ENCODE measurements around the gene B3GALT6.
A peak's percentile ranks its signal among the peaks of the same experiment; 100 is the strongest.

The B3GALT6 gene

DNA sequence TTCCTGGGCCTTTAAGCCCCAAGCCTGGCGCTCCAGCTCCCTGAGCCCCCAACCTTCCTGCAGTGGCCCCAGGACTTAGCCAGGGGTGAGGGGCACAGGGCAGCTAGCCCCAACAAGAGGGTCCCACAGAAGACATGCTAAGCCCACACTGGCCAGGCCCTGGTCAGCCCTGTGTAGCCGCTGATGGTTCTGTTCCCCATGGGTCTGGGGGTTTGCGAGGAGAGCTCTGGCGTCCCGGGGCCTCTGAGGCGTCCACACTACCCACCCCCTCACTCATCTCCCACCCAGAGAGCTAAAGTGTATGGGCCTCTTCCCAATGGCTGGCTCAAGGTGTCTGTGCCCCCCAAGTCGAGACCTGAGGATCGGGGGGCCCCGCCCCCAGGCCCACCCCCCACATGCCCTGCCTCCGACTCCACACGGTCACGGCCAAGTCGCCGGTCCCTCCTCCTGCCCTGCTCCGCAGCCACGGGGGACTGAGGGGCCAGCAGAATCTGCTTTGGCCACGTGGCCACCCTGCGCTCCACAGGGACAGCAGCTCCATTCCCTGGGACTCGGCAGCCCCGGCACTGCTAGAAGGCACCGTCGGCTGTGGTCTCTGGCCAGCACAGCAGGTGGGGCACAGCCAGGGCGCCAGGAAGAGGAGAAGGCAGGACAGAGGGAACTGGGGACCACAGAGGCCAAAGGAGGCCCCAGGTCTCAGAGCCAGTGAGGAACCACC, 33.5 kb upstream of the B3GALT6 start:
- TF ChIP-seq, protein P1, sequence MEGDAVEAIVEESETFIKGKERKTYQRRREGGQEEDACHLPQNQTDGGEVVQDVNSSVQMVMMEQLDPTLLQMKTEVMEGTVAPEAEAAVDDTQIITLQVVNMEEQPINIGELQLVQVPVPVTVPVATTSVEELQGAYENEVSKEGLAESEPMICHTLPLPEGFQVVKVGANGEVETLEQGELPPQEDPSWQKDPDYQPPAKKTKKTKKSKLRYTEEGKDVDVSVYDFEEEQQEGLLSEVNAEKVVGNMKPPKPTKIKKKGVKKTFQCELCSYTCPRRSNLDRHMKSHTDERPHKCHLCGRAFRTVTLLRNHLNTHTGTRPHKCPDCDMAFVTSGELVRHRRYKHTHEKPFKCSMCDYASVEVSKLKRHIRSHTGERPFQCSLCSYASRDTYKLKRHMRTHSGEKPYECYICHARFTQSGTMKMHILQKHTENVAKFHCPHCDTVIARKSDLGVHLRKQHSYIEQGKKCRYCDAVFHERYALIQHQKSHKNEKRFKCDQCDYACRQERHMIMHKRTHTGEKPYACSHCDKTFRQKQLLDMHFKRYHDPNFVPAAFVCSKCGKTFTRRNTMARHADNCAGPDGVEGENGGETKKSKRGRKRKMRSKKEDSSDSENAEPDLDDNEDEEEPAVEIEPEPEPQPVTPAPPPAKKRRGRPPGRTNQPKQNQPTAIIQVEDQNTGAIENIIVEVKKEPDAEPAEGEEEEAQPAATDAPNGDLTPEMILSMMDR (IDR thresholded peaks at IDR 0.05; ENCODE audit: low read length, missing control alignments): no peak
- DNase-seq (ENCODE audit: low read depth): no peak
- no peak overlapping the region for H3K4me3 ChIP-seq (replicated peaks; ENCODE audit: low read depth, low read length)

DNA sequence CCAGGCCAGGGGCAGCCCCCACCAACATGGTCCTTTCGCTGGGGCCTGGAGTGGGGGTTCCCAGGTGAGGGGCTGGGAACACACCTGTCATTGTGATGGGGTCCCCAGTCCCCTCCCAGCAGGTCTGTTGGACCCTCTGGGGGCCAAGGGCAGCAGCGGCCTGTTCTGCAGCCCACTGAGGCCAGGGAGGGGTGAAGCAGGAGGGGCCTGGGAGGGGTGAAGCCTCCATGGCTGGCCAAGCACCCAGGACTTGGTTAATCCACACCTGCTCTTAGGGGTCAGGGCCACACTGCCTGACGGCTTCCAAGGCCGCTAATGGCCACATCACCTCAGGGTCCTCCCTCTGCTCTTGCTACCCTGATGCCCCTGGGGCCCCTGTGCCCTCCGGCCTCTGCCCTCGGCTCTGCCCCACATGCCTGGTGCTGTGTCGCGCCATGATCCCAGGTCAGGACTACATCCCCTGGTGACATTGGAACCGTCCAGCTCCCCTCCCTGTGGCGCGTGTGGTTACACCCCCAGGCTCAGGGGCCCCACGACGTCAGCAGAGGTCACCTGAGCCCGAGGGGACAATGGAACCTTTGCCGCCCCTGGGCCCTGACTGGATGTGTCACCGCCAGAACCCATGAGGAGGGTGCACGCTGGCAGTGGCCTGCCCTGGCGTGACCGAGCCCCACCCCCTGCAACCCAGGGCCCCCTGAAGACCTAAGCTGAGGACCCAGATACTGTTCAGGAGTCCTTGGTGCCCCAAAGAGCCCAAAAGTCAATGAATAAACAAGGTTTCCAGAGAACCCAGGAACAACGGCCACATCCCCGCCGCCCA, 32.7 kb upstream of the B3GALT6 start:
- no peak for DNase-seq (ENCODE audit: low read depth)
- TF ChIP-seq, protein P1 (IDR thresholded peaks at IDR 0.05; ENCODE audit: low read length, missing control alignments): no peak
- H3K4me3 ChIP-seq (replicated peaks; ENCODE audit: low read depth, low read length): no peak overlapping the region

DNA sequence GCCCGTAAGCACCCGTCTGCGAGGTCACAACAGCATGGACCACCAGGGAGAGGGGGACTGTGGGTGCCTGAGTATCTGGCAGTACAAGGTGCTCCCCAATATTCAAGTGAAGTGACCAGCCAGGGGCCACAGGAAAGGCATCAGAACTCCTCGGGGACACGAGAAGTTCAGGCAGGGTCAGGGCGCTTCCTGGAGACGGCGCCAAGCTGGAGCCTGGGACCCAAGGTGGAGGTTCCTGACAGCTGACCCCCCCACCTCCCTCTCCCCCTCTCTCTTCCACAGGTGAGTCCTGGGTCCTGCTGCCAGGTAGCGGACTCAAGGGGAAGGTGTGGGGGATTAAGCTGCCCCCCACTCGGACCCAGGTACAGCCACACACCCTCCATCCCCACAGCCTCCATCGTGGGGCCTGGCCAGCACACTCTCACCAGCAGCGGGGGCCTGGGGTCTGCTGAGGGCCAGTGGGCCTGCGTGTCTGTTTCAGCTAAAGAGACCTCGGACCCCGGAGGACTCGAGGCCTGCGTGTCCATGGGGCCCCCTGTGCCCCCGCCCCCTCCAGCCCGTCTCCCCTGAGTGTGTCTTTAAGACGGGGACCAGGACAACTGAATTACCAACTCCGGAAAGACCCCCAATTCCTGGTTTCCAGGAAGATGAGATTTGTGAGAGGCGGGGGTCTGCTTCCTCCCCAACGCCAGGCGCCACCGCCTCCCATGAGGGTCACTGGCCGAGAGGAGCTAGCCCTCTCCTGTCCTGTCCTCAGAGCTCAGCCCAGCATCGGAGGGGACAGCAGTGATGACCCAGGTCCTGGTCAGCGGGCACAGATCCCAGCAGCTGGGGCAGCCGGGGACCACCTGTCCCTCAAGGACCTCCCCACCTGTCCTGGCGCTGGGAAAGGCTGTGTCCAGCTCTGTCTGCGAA, 31.8 kb upstream of the B3GALT6 start:
- TF ChIP-seq, protein P1 (IDR thresholded peaks at IDR 0.05; ENCODE audit: low read length, missing control alignments): no peak
- DNase-seq (ENCODE audit: low read depth): no peak
- H3K4me3 ChIP-seq (replicated peaks; ENCODE audit: low read depth, low read length): no peak overlapping the region

DNA sequence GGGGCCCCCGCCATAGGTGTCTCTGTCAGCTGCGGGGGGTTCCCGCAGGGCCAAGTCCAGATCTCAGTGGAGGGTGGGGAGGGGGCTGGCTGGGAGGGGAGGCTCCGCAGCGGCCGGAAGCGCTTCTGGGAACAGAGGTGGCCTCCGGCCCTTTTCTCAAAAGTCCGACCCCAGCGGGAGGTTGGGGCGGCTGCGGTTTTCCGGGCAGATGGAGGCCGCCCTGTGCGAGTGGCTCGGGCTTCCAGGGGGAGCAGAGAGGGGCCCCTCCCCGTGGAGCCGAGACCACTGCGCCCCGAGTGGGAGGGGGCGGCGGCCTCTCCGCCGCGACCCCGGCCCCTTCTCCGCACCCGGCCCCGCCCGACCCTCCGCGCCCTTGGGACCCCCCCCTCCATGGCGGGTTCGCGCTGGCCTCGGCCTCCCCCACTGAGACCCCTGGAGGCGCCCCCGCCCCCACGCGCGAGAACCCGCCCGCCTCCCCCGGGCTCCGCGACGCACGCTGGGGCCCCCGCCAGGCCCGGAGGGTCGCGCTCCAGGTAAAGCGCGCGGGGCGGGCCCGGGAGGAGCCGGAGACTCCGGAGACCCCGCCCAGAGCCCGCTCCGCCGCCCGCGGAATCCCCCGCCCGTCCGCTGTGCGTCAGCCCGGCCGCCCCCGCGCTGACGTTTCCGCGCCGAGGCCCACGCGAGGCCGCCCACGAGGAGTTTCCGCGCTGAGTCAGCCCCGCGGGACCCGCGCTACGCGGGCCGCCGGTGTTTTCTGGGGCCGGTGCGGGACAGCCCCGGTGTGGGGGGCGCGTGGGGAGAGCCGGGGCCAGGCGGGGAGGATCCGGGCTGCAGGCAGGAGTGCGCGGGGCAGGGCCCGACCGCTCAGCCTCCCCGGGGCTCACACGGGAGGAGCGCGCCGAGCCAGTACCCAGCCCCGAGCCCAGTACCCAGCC, 30.9 kb upstream of the B3GALT6 start:
- DNase-seq (ENCODE audit: low read depth): peak; percentile 63
- H3K4me3 ChIP-seq (replicated peaks; ENCODE audit: low read depth, low read length): peak overlapping the region; percentile 12
- TF ChIP-seq, protein P1 (IDR thresholded peaks at IDR 0.05; ENCODE audit: low read length, missing control alignments): no peak

DNA sequence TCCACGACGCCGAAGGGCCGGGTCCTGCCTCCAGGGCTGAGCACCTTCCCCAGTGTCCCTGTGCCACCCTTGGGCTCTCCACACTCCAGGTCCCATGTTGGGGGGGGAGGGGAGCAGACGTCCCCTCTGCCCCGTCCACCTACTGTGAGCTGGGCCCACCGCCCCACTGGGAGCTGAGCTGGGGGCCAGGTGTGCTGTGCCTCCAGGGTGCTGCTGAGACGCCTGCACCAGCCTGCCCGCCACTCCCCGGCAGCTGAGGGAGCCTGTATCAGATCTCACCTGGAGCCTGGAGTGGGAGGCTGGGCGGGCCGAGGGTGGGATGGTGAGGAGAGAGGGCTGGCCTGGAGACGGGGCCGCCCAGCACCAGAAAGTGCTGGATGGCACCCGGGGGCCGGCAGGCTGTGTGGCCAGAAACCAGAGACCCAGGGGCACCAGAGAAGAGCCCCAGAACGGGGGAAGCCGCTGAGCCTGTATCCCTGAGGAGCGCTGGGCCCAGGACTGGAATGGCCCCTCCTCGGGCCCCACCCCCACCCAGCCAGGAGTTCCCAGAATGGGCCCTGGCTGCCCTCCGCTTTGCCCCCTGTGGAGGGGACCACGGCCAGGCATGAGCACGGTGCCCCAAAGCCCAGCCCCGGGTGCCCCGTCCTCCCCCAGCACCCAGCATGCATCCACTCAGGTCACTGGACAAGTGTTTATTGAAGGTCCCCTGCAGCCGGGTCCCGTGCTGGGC, 29.0 kb upstream of the B3GALT6 start:
- TF ChIP-seq, protein P1 (IDR thresholded peaks at IDR 0.05; ENCODE audit: low read length, missing control alignments): no peak
- no peak overlapping the region for H3K4me3 ChIP-seq (replicated peaks; ENCODE audit: low read depth, low read length)
- DNase-seq (ENCODE audit: low read depth): no peak
